Kidney (tissue), 14 donors: Measurements from ENCODE around the gene STEAP2. TPM values are rescaled to one million over a fixed set of nuclear protein-coding genes. Genes with fewer than 3 reads are reported as not detected.

Experiments
- DNase-seq, 5 donors: peaks; one replicate each; pipeline ENCODE4 v3.0.0-alpha.2; 2013 to 2020
- FAIRE-seq: peaks from 2 replicates; lab custom pipeline; 2012; peaks lifted over from hg19 to GRCh38; lab: Jason Lieb, UNC
- H3K27ac ChIP-seq, 2 donors: one replicate each; pipeline ENCODE4 v1.7.0; 2013; ENCODE audit warnings: low read depth in 2 of 2, low read length in 2 of 2, inconsistent platforms in 1 of 2
- H3K27me3 ChIP-seq: one replicate; pipeline ENCODE4 v1.7.1; 2013; ENCODE audit warnings: low read length, inconsistent platforms; ENCODE audit not compliant: control insufficient read depth, insufficient read depth
- H3K36me3 ChIP-seq, 3 donors: one replicate each; pipeline versions ENCODE4 v1.7.0 to v1.7.1; 2013; ENCODE audit warnings: low read length in 3 of 3, control low read depth in 1 of 3, inconsistent platforms in 1 of 3; ENCODE audit not compliant: insufficient read depth in 3 of 3, control insufficient read depth in 2 of 3
- H3K4me1 ChIP-seq, 3 donors: one replicate each; pipeline versions ENCODE4 v1.7.0 to v1.7.1; 2013; ENCODE audit warnings: low read length in 3 of 3, inconsistent platforms in 1 of 3, low read depth in 1 of 3; ENCODE audit not compliant: control insufficient read depth in 2 of 3, insufficient read depth in 2 of 3
- H3K4me3 ChIP-seq, 3 donors: one replicate each; pipeline versions ENCODE4 v1.7.0 to v1.8.1; 2013; ENCODE audit warnings: low read length in 3 of 3, control low read depth in 1 of 3, inconsistent platforms in 1 of 3
- H3K9ac ChIP-seq, 3 donors: one replicate each; pipeline versions ENCODE4 v1.7.0 to v1.7.1; 2013; ENCODE audit warnings: low read length in 3 of 3, control low read depth in 1 of 3, inconsistent platforms in 1 of 3
- H3K9me3 ChIP-seq, 3 donors: one replicate each; pipeline versions ENCODE4 v1.7.0 to v1.7.1; 2013; ENCODE audit warnings: low read length in 3 of 3, control low read depth in 1 of 3, inconsistent platforms in 1 of 3; ENCODE audit not compliant: control insufficient read depth in 2 of 3, insufficient read depth in 1 of 3
- CTCF ChIP-seq: IDR thresholded peaks from 3 replicates; pipeline ENCODE4 v1.5.1; 2012; ENCODE audit warnings: mild to moderate bottlenecking, moderate library complexity, borderline replicate concordance; ENCODE audit not compliant: insufficient read depth; ENCODE audit errors: extremely low read depth
- intact Hi-C: fragments of 100-400 bp; cut with DNase I; formaldehyde crosslinking; loops from one replicate; pipeline ENCODE4 v1.11.1; 2022
- polyA plus RNA-seq: library from polyadenylated mRNA; stranded (reverse); fragments of 350-450 nt; fragmentation: Illumina TruSeq; extraction: RNeasy Lipid Tissue Mini Kit (QIAGEN cat#74804); gene quantifications from one replicate; pipeline ENCODE4 v1.2.3, GENCODE V29; 2014; ENCODE audit warnings: low read depth, low replicate concordance; ENCODE audit not compliant: insufficient read depth
- total RNA-seq: library from RNA; stranded (reverse); fragmentation: NEBNext Ultra II Directional; extraction: Animal tissue kit (Norgen Biotek cat#: 25700); gene quantifications from one replicate; pipeline ENCODE4 v1.2.1, GENCODE V29; 2021
- donor health status: control.
- donor health status: control.
- donor health status: control.
- donor health status: control.
- donor health status: control.
- donor health status: DM: yes; HTN: yes; CAD: no.
- donor health status: Normal renal cell carcinoma (clear cell type).

The STEAP2 gene
- total and polyA plus RNA-seq, 2 donors from 2014 or later = 8.9 to 15.8 TPM

- Histone ChIP-seq H3K4me1 (no peaks in the 10 kb centered on the region), H3K27ac (no peak overlapping the region), H3K27me3 (no peaks in the 10 kb centered on the region), H3K36me3 (no peaks in the 10 kb centered on the region), H3K4me3 (no peak overlapping the region), H3K9me3 (no peaks in the 10 kb centered on the region), H3K9ac (no peak overlapping the region)
- TF ChIP-seq CTCF = no peak
- DNase-seq (no peak), FAIRE-seq (no peak)
- intact Hi-C loops = no loop called here
Measured at GRCh38 chr7:90222390-90222789, 10.8 kb downstream of the STEAP2 start.

GRCh38 chr7:90222811-90223725 lies 11.5 kb downstream of the STEAP2 start:
- intact Hi-C loops = no loop called here
- Histone ChIP-seq H3K27ac (no peak overlapping the region), H3K9ac (no peak overlapping the region), H3K4me3 (no peak overlapping the region), H3K27me3 (no peaks in the 10 kb centered on the region), H3K9me3 (no peaks in the 10 kb centered on the region), H3K36me3 (no peaks in the 10 kb centered on the region), H3K4me1 (no peaks in the 10 kb centered on the region)
- peak in 1 of 5 donors; percentile 24 for DNase-seq
- no peak for TF ChIP-seq CTCF
- FAIRE-seq = no peak

- no peak for TF ChIP-seq CTCF
- FAIRE-seq = no peak
- Histone ChIP-seq H3K9me3 (no peaks in the 10 kb centered on the region), H3K4me3 (no peak overlapping the region), H3K27ac (no peak overlapping the region), H3K9ac (no peak overlapping the region), H3K36me3 (no peaks in the 10 kb centered on the region), H3K27me3 (no peaks in the 10 kb centered on the region), H3K4me1 (no peaks in the 10 kb centered on the region)
- intact Hi-C loops = no loop called here
- no peak for DNase-seq
Measured at GRCh38 chr7:90224195-90224594, 12.7 kb downstream of the STEAP2 start.
